Activated CD8-positive, alpha-beta T cell treated with anti-CD3 and anti-CD28 coated beads, Interleukin-2, amount 10 ng/mL, durations not matched to agents 7 days and 5 days (primary cell): Measurements from ENCODE around the gene NLRP6. TPM values are rescaled to one million over a fixed set of nuclear protein-coding genes. Genes with fewer than 3 reads are reported as not detected.
"Not testable (repeated sequence)": the region's sequence is repeated elsewhere in the genome, so short reads cannot be mapped to it uniquely, and the experiment has no call there.

Experiments
- ATAC-seq: fragments of 150-1000 bp; cut with Tn5 transposase; one replicate; pipeline ENCODE4 v1.10.0; 2021; ENCODE audit warnings: moderate library complexity
- CTCF ChIA-PET: fragments of 350-600 bp; sonication (Branson Sonifier 250); formaldehyde crosslinking; loops from one replicate; lab custom pipeline; 2021; ENCODE audit warnings: antibody characterized with exemption; lab: Charles Lee
- POLR2A ChIA-PET: fragments of 350-600 bp; sonication (Branson Sonifier 250); formaldehyde crosslinking; loops from one replicate; lab custom pipeline; 2021; ENCODE audit warnings: antibody characterized with exemption; lab: Charles Lee
- DNase-seq: peaks from one replicate; pipeline ENCODE4 v3.0.0-alpha.2; 2020
- H3K27ac Mint-ChIP-seq: one replicate; pipeline ENCODE4 v1.8.0; 2021; ENCODE audit warnings: mild to moderate bottlenecking, mixed read lengths
- H3K27me3 Mint-ChIP-seq: one replicate; pipeline ENCODE4 v1.8.0; 2021; ENCODE audit warnings: low read depth, mixed read lengths
- H3K36me3 Mint-ChIP-seq: one replicate; pipeline ENCODE4 v1.8.0; 2021; ENCODE audit warnings: low read depth, mixed read lengths
- H3K4me1 Mint-ChIP-seq: one replicate; pipeline ENCODE4 v1.8.0; 2021; ENCODE audit warnings: low read depth, mixed read lengths
- H3K4me3 Mint-ChIP-seq: one replicate; pipeline ENCODE4 v1.8.0; 2021; ENCODE audit warnings: mild to moderate bottlenecking, mixed read lengths
- H3K9me3 Mint-ChIP-seq: one replicate; pipeline ENCODE4 v1.8.0; 2022; ENCODE audit warnings: mixed read lengths; ENCODE audit not compliant: insufficient read depth
- total RNA-seq, 2 experiments: library from RNA; stranded (reverse); gene quantifications; one replicate each; pipeline ENCODE4 v1.2.3, GENCODE V29; 2021

NLRP6 gene
- total RNA-seq, 2 experiments from 2014 or later, result 29.7 to 30.8 TPM

DNA sequence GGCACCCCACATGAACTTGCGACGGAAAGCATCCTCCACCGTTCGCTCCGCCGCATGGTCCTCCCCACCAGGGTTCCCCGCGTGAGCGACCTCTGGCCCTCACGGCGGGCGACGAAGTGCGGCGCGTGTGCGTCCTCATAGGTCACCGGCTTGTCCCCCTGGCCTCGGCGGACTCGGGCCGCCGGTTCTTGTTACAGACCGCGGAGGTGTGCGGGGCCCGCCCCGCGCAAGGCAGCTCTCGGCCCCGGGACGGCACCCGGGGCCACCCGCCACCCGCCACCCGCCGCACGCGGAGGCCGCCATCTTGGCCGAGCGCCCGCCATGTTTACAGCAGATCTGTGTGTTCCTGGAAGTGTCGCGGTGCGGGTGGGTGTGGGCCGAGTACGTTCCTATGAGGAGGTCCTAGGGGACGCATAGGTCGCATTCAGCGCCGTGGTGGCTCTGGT lies 25.9 kb downstream of the NLRP6 start:
- DNase-seq, result no peak
- Mint-ChIP-seq H3K27ac (no peak overlapping the region), H3K9me3 (no peaks in the 10 kb centered on the region), H3K4me1 (peaks cover 68% of the 10 kb centered on the region), H3K4me3 (no peak overlapping the region), H3K36me3 (peaks cover 16% of the 10 kb centered on the region), H3K27me3 (peaks cover 9% of the 10 kb centered on the region)
- ChIA-PET CTCF (interaction anchor here (0.7 to 4.5 kb wide), 15 partner anchors 12 to 418 kb away, joined by 3 to 49 read pairs (median 5); partner anchors contain the start of genes BET1L, NLRP6, PTDSS2 and RIC8A), POLR2A (interaction anchor here (0.6 to 5.1 kb wide), 3 partner anchors 12 to 67 kb away, joined by 3 to 60 read pairs (median 8); partner anchors contain the start of gene IFITM1)
- ATAC-seq, result no peak

DNA sequence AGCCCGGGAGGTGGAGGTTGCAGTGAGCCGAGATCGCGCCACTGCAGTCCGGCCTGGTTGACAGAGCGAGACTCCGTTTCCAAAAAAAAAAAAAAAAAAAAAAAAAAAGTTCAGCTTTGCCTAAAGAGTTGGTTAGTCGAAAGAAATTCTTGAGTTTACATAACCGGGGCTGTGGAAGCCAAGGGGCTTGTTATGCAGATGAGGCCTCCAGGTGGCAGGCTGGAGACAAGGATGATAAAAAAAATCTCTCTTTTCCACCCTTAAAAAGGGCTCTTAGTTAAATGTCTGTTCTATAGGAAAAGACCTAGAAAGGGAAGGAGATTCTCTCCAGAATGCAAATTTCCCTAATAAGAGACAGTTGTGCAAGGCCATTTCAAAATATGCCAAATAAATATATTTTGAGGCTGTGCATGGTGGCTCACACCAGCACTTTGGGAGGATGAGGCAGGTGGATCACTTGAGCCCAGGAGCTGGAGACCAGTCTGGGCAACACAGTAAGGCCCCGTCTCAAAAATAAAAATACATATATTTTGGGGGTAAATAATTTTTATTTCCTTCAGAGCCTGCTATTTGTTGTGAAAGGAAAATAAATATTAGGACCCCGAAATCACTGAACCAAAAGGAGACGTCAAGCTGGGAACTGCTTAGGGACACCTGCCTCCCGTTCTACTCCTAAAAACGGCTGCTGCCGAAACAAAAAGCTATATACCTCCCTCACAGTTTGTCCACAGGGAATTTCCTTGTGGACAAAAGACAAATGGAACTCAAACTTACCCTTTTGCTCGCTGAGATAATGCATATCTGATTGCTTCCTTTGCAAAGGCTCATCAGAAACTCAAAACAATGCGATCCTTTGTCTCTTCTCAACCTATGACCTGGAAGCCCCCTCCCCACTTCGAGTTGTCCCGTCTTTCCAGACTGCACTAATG lies 27.0 kb downstream of the NLRP6 start:
- DNase-seq (peak; percentile 82), ATAC-seq (no peak)
- Mint-ChIP-seq H3K4me1 (peaks cover 63% of the 10 kb centered on the region), H3K27me3 (peaks cover 9% of the 10 kb centered on the region), H3K9me3 (no peaks in the 10 kb centered on the region), H3K4me3 (peak overlapping the region; percentile 6), H3K27ac (peak overlapping the region; percentile 11), H3K36me3 (peaks cover 25% of the 10 kb centered on the region)
- ChIA-PET CTCF (interaction anchor here (0.7 to 4.5 kb wide), 36 partner anchors 11 to 417 kb away, joined by 3 to 49 read pairs (median 5); partner anchors contain the start of genes BET1L, NLRP6, PGGHG and PTDSS2), POLR2A (interaction anchor here (0.7 to 5.1 kb wide), 6 partner anchors 11 to 101 kb away, joined by 3 to 60 read pairs (median 4); partner anchors contain the start of gene IFITM1)

GRCh38 chr11:305844-306211 lies 27.6 kb downstream of the NLRP6 start:
- Mint-ChIP-seq H3K27me3 (peaks cover 6% of the 10 kb centered on the region), H3K4me3 (peak overlapping the region; percentile 6), H3K4me1 (peaks cover 57% of the 10 kb centered on the region), H3K27ac (peak overlapping the region; percentile 24), H3K9me3 (no peaks in the 10 kb centered on the region), H3K36me3 (peaks cover 25% of the 10 kb centered on the region)
- POLR2A ChIA-PET, result interaction anchor here (0.9 to 5.1 kb wide), 6 partner anchors 10 to 101 kb away, joined by 3 to 60 read pairs (median 6); partner anchors contain the start of gene IFITM1
- DNase-seq (no peak), ATAC-seq (no peak)
- CTCF ChIA-PET, result interaction anchor here (0.7 to 4.5 kb wide), 26 partner anchors 10 to 213 kb away, joined by 3 to 49 read pairs (median 6); partner anchors contain the start of genes BET1L, NLRP6, PGGHG and PTDSS2

DNA sequence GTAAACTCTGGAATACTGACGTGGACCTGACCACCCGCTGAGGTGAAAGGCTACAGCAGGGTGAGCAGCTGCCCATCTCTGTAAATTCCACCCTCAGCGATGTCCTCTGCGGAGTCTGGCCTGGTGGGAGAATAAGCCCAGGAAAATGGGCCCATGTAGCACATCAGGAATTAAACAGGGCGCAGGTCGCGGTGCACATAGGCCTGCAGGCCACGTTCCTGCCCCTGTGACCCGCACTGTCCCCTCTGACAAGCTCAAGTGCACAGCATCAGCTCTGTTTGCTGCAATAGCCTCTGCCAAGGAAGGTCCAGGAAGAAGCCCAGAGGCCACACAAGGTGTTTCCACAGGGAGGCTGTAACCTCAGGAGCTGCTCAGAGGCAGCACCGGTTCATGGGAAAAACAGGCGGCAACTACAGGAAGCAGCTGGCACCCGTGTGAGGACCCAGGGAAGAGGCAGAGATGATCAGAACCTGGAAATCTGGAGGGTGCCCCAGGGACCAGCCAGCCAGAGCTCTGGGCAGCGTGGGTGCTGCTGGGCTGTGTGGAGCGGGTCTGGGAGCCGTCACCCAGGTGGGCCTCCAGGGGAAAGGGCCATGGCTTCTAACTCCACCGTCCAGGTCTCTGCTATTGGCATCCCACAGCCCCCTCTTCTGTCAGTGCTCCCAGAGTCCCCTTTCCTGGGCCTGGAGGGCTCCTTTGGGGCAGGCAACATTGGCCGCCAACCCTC lies 28.6 kb downstream of the NLRP6 start:
- Mint-ChIP-seq H3K9me3 (no peaks in the 10 kb centered on the region), H3K27me3 (no peaks in the 10 kb centered on the region), H3K36me3 (peaks cover 28% of the 10 kb centered on the region), H3K27ac (peak overlapping the region; percentile 99), H3K4me3 (peak overlapping the region; percentile 98), H3K4me1 (peaks cover 52% of the 10 kb centered on the region)
- ChIA-PET CTCF (interaction anchor here (0.8 to 4.5 kb wide), 11 partner anchors 9 to 212 kb away, joined by 3 to 49 read pairs (median 8); partner anchors contain the start of genes PGGHG and PTDSS2), POLR2A (interaction anchor here (0.7 to 5.1 kb wide), 8 partner anchors 8 to 56 kb away, joined by 3 to 60 read pairs (median 6); partner anchors contain the start of genes IFITM1 and IFITM5)
- no peak for DNase-seq
- ATAC-seq, result no peak

DNA sequence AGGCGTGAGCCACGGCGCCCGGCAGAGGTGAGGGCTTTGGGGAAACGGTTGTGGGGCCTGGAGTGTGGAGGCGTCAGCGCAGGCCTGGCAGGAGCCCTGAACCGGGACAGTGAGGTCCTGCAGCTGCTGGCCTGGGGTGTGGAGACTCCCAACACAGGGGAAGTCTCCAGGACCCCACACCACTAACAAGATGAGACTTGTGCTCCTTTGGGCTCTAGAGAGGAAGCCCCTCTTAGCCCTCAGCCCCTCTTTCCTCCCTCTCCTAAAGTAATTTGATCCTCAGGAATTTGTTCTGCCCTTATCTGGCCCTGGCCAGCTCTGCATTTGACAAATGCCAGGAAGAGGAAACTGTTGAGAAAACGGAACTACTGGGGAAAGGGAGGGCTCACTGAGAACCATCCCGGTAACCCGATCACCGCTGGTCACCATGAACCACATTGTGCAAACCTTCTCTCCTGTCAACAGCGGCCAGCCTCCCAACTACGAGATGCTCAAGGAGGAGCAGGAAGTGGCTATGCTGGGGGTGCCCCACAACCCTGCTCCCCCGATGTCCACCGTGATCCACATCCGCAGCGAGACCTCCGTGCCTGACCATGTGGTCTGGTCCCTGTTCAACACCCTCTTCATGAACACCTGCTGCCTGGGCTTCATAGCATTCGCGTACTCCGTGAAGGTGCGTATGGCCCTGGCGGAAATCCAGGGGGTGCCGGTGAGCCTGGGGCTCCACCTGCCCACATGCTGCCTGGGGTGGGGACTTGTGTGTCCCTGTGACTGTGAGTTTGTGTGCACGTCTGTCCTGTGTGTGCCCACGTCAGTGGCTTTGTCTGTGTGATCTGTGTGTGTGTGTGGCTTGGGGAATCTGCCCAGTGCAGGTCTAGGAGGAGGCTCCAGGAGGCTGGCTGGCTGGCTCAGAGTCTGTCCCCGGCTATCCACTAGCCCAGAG lies 29.8 kb downstream of the NLRP6 start, which contains the start of gene IFITM2:
IFITM2 (plus strand) TSS at position 51 of the 943 bp plus-strand sequence; CDS start at position 428, 377 bp downstream.
- Mint-ChIP-seq H3K27ac (peak within 1 kb of the TSS; percentile 99), H3K36me3 (peaks cover 32% of the 10 kb centered on the region), H3K4me3 (peak within 1 kb of the TSS; percentile 98), H3K4me1 (peaks cover 50% of the 10 kb centered on the region)
- ATAC-seq (peak; percentile 55), DNase-seq (peak; percentile 90)
- not testable (repeated sequence) for H3K27me3 Mint-ChIP-seq, H3K9me3 Mint-ChIP-seq
- ChIA-PET CTCF (interaction anchor here (0.8 to 4.5 kb wide), 7 partner anchors 8 to 149 kb away, joined by 3 to 49 read pairs (median 38); partner anchors contain the start of gene PTDSS2), POLR2A (interaction anchor here (0.6 to 5.1 kb wide), 18 partner anchors 7 to 101 kb away, joined by 3 to 60 read pairs (median 4); partner anchors contain the start of genes BET1L, IFITM1, IFITM5 and NLRP6)

DNA sequence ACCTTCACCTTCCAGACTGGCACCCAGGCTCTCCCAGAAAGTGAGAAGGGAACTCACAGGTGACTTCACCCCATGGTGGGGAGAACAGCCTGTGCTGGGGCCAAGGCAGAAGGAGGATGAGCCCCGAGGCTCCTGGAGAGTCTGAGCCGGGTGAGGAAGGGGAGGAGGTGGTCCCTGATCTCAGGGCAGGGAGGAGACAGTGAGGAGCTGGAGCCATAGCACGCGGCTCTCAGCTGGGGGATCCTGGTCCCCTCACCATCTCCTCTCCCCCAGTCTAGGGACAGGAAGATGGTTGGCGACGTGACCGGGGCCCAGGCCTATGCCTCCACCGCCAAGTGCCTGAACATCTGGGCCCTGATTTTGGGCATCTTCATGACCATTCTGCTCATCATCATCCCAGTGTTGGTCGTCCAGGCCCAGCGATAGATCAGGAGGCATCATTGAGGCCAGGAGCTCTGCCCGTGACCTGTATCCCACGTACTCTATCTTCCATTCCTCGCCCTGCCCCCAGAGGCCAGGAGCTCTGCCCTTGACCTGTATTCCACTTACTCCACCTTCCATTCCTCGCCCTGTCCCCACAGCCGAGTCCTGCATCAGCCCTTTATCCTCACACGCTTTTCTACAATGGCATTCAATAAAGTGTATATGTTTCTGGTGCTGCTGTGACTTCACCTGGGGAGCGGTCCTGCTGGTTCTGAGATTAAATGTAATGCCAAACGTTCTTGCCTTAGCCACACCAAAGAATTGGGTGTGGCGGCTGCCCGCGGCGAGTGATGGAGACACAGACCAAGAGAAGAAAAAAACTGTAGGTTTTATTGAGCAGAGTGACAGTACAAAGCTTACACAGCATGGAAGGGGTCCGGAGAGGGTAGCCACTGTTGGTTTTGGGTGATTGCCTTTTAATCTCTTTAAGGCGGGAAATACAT lies 30.8 kb downstream of the NLRP6 start:
- DNase-seq, result peak; percentile 59
- H3K27me3 Mint-ChIP-seq, H3K9me3 Mint-ChIP-seq: not testable (repeated sequence)
- Mint-ChIP-seq H3K4me1 (peaks cover 46% of the 10 kb centered on the region), H3K36me3 (peaks cover 41% of the 10 kb centered on the region), H3K4me3 (peak overlapping the region; percentile 98), H3K27ac (peak overlapping the region; percentile 99)
- ChIA-PET POLR2A (interaction anchor here (0.8 to 2.0 kb wide), 16 partner anchors 8 to 102 kb away, joined by 3 to 34 read pairs (median 4); partner anchors contain the start of genes BET1L, PGGHG, PSMD13 and RIC8A), CTCF (interaction anchor here (0.6 to 1.8 kb wide), 10 partner anchors 8 to 140 kb away, joined by 3 to 11 read pairs (median 4); partner anchors contain the start of gene NLRP6)
- peak; percentile 10 for ATAC-seq

- ChIA-PET CTCF (interaction anchor here (0.6 to 1.8 kb wide), 9 partner anchors 19 to 139 kb away, joined by 3 to 11 read pairs (median 4); partner anchors contain the start of gene NLRP6), POLR2A (interaction anchor here (0.8 to 2.0 kb wide), 9 partner anchors 7 to 103 kb away, joined by 3 to 34 read pairs (median 6); partner anchors contain the start of genes BET1L, PGGHG and RIC8A)
- H3K27ac Mint-ChIP-seq, result peak overlapping the region; percentile 99
- H3K9me3 Mint-ChIP-seq, ATAC-seq, DNase-seq, H3K27me3 Mint-ChIP-seq: not testable (repeated sequence)
- peak overlapping the region; percentile 98 for H3K4me3 Mint-ChIP-seq
- peaks cover 51% of the 10 kb centered on the region for H3K36me3 Mint-ChIP-seq
- H3K4me1 Mint-ChIP-seq, result peaks cover 41% of the 10 kb centered on the region
Observed at GRCh38 chr11:309979-310572, 31.9 kb downstream of the NLRP6 start.

DNA sequence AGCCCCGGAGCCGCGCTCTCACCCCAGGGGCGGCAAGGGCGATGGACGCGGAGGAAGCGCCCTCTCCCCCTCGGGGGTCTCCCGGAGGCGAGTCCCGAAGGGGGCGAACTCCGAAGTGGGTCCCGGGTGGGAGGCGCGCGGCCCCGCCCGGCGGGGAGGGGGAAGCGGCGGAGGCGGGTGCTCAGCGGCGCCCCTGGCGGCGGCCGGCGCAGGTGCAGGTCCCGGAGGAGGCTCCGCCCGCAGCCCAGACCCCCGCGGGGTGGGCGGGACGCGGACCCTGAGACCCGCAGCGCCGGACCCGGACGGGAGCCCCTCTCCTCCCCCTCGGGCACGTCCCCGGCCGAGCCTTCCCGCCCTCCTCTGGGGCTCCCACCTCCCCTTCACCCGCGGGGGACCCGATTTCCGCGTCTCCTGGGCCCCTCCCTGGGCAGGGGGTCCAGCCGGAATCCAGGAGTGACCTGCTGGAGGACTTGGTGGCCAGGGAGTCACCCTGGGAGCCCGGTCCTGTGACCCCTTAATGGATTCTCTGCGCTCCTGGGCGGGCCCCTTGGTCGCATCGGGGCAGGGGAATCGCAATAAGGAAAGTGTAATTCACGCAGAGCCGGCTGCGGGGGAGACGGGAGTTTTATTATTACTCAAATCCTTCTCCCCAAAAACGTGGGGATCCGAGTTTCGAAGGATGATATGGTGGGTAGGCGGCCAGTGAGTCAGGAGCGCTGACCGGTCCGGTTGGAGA lies 33.0 kb downstream of the NLRP6 start:
- ChIA-PET CTCF (interaction anchor here (1.3 to 2.1 kb wide), 6 partner anchors 21 to 208 kb away, joined by 4 to 10 read pairs (median 6); no protein-coding TSS in a partner anchor), POLR2A (interaction anchor here (1.2 to 3.3 kb wide), 12 partner anchors 11 to 195 kb away, joined by 4 to 36 read pairs (median 11); partner anchors contain the start of genes BET1L, IFITM5, PGGHG and RIC8A)
- Mint-ChIP-seq H3K4me1 (peaks cover 30% of the 10 kb centered on the region), H3K27ac (peak overlapping the region; percentile 99), H3K36me3 (peaks cover 61% of the 10 kb centered on the region), H3K4me3 (peak overlapping the region; percentile 87)
- not testable (repeated sequence) for H3K27me3 Mint-ChIP-seq, H3K9me3 Mint-ChIP-seq, DNase-seq
- peak; percentile 5 for ATAC-seq
